RWPE1 (cell line): ENCODE results near the gene DCAF8L2.

Experiments used
- CTCF ChIA-PET: fragments of 350-600 bp; sonication (Branson Sonifier 250); formaldehyde crosslinking; extraction: SDS; loops from one replicate; lab custom pipeline; 2021; lab: Yijun Ruan, JAX
- POLR2A ChIA-PET: fragments of 400-600 bp; formaldehyde crosslinking; extraction: SDS; loops from one replicate; lab custom pipeline; 2020; ENCODE audit warnings: antibody characterized with exemption; ENCODE audit not compliant: low non-redundant PET; lab: Yijun Ruan, JAX
- DNase-seq: peaks from one replicate; pipeline ENCODE4 v3.0.0; 2012; ENCODE audit warnings: low spot score
- H3K27ac ChIP-seq: fragments of 450-650 bp; 2 replicates; pipeline ENCODE4 v1.5.1; 2017
- TF ChIP-seq, protein P1 (sequence below): fragments of 450-650 bp; conservative IDR thresholded peaks from 2 replicates; pipeline ENCODE4 v1.5.1; 2017; ENCODE audit warnings: low read depth, mild to moderate bottlenecking

Gene DCAF8L2

DNA sequence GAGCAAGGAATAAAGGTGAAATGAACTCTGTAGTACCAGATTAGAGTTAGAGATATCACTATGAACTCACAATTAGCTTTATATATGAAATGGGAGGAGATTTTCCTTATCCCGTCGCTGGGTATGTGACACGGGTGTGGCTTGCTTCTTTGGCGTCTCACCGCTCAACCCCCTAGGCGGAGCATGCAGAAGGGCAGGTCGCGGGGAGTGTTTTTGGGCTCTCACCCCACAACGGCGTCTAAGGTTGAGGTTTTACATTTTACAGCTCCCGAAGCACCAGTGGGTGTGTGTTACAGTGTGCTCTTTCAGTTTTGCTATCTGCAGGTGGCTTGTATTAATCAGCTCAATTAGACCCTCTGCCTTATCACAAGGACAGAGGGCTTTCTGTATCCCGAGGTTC is 175.6 kb downstream of the DCAF8L2 start:
- H3K27ac ChIP-seq = no peak overlapping the region
- POLR2A ChIA-PET = no interaction called here
- TF ChIP-seq, protein P1, sequence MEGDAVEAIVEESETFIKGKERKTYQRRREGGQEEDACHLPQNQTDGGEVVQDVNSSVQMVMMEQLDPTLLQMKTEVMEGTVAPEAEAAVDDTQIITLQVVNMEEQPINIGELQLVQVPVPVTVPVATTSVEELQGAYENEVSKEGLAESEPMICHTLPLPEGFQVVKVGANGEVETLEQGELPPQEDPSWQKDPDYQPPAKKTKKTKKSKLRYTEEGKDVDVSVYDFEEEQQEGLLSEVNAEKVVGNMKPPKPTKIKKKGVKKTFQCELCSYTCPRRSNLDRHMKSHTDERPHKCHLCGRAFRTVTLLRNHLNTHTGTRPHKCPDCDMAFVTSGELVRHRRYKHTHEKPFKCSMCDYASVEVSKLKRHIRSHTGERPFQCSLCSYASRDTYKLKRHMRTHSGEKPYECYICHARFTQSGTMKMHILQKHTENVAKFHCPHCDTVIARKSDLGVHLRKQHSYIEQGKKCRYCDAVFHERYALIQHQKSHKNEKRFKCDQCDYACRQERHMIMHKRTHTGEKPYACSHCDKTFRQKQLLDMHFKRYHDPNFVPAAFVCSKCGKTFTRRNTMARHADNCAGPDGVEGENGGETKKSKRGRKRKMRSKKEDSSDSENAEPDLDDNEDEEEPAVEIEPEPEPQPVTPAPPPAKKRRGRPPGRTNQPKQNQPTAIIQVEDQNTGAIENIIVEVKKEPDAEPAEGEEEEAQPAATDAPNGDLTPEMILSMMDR = no peak
- DNase-seq = no peak
- CTCF ChIA-PET = interaction anchor here (0.6 kb wide), 1 partner anchor 42 kb away, joined by 4 read pairs; no protein-coding TSS in a partner anchor

DNA sequence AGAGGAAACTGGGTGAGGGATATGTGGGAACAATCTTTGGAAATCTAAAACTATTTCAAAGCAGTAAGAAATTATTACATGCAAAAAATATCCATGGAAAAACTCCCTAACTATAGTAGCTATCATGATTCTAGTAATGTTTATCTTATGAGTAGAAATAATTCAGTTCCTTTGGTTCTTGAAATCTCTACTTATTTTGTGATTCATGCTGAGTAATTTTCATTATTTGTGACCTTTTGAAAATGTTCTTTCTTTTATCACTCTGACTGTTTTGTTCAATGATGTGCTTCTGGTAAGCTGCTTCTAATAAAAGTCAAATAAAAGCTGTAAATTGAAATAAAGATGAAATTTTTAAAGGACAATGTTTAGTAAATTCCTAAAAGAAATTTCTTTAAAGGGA is 177.2 kb downstream of the DCAF8L2 start:
- H3K27ac ChIP-seq = no peak overlapping the region
- ChIA-PET POLR2A (no interaction called here), CTCF (no interaction called here)
- DNase-seq = no peak
- TF ChIP-seq, protein P1 = no peak

DNA sequence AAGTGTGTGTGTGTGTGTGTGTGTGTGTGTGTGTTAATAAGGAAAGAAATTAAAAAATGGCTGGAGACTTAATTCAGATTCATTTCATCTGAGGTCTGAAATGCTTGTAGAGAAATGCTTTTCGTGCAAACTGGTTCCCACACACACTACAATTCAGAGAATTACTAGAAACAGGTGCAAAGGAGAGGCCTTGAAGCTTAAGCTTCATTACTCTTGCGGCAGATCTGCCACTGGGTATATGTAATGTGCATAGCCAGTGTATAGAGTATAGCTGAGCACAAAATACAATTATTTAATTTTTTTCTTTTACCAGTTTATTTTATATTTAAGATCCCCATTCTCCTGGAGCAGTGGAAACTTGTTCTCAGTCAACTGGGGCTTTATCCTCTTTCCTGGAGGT is 185.8 kb downstream of the DCAF8L2 start:
- no peak for DNase-seq
- H3K27ac ChIP-seq = no peak overlapping the region
- ChIA-PET POLR2A (no interaction called here), CTCF (no interaction called here)
- TF ChIP-seq, protein P1 = no peak

DNA sequence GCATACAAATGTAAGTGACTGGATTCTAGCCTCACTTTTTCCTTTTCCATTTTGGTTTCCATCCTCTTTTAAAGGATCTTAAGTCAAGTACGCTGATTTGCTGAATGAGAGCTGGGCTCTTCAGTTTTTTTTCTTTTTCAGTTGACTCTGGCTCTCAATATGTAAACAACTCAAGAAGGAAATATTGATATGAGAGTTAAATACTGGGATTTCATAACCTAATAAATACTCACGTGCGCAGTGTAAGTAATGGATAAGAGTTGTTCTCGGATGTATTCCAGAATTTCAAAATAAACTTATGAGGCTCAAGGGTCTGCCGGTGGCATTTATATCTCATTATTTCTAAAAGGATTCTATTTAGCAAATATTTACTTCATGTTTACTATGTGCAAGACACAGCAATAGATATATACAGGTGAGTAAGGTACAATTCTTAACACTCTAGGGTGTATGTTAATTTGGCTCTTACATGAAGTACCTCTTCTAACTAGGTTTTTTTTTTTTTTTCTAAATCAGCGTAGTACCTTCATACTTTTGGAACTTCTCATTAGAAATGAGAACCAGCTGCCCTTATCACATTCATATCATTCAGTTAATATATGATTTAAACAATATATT is 206.6 kb downstream of the DCAF8L2 start:
- TF ChIP-seq, protein P1 = no peak
- POLR2A ChIA-PET = no interaction called here
- DNase-seq = no peak
- CTCF ChIA-PET = no interaction called here
- no peak overlapping the region for H3K27ac ChIP-seq

DNA sequence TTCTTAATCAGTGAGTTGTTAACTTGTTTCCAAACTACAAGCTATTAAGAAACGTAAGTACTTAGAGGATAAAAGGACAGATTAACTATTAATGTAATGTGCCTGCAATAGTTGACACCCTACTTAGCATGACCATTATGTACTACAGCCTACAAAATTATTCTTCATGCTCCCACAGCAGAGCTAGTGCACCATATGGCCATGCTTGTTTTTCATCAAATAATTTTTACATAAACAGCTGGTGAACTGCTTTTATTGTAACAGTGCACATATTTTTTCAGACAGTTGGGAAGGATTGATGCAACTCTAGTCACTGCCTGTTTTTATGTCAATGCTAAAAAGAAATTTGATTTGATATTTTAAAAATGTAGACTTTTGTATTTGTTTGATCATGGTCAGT is 207.4 kb downstream of the DCAF8L2 start:
- TF ChIP-seq, protein P1 = no peak
- DNase-seq = no peak
- POLR2A ChIA-PET = no interaction called here
- H3K27ac ChIP-seq = no peak overlapping the region
- CTCF ChIA-PET = no interaction called here
